GM10266 (cell line): ENCODE data around the gene SNTB2.

Source experiments
- DNase-seq: peaks from one replicate; pipeline ENCODE4 v3.0.0; 2012; ENCODE audit errors: extremely low spot score
- TF ChIP-seq, protein P1 (sequence below): IDR thresholded peaks from 2 replicates; pipeline ENCODE4 v1.5.1; 2012; ENCODE audit warnings: mild to moderate bottlenecking, low read depth; ENCODE audit not compliant: control insufficient read depth, insufficient read depth; ENCODE audit errors: missing control alignments

The SNTB2 gene

DNA sequence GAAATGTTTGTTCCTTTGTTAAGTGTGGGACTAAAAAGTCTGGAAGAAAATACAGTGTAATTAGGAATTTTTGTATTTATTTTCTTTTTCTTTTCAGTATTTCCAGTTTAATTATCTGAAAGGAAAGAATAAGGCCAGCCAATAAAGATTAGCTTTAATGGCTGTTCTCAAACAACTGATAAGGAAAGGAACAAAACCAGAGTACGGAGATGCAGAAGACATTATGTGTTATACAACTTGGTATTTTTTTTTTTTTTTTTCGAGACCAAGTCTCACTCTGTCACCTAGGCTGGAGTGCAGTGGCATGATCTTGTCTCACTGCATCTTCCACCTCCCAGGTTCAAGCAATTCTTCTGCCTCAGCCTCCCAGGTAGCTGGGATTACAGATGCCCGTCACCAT lies 47.5 kb downstream of the SNTB2 start:
- no peak for DNase-seq
- TF ChIP-seq, protein P1, sequence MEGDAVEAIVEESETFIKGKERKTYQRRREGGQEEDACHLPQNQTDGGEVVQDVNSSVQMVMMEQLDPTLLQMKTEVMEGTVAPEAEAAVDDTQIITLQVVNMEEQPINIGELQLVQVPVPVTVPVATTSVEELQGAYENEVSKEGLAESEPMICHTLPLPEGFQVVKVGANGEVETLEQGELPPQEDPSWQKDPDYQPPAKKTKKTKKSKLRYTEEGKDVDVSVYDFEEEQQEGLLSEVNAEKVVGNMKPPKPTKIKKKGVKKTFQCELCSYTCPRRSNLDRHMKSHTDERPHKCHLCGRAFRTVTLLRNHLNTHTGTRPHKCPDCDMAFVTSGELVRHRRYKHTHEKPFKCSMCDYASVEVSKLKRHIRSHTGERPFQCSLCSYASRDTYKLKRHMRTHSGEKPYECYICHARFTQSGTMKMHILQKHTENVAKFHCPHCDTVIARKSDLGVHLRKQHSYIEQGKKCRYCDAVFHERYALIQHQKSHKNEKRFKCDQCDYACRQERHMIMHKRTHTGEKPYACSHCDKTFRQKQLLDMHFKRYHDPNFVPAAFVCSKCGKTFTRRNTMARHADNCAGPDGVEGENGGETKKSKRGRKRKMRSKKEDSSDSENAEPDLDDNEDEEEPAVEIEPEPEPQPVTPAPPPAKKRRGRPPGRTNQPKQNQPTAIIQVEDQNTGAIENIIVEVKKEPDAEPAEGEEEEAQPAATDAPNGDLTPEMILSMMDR, result no peak

DNA sequence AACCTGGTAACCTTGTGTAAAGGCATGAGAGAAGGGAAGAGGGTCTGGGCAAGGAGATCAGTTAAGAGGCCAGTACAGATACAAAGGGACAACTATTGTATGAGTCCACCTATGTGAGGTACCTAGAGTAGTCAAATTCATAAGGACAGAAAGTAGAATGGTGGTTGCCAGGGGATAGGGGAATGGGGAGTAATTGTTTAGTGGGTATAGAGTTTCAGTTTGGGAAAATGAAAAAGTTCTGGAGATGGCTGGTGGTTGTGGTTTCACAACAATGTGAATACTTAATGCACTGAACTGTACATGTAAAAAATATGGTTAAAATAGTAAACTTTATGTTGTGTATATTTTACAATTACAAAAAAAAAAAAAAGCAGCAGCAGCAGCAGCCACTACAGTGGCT lies 49.4 kb downstream of the SNTB2 start:
- DNase-seq, result no peak
- TF ChIP-seq, protein P1, result no peak

DNA sequence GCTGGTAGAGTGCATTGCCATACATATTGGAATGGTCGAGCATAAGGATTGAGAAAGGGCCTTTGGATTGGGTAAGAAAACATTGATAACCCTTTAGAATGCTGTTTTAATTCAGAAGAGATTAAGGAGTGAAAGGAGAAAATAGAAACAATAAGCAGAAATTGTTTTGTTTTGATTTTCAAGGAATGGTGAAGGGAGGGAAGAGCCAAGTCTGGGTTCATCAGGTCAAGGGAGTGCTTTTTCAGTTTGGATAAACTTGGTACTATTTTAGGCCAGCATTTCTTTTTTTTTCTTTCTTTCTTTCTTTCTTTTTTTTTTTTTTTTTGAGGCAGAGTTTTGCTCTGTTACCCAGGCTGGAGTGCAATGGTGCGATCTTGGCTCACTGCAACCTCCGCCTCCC lies 50.3 kb downstream of the SNTB2 start:
- DNase-seq, result no peak
- TF ChIP-seq, protein P1, result no peak

DNA sequence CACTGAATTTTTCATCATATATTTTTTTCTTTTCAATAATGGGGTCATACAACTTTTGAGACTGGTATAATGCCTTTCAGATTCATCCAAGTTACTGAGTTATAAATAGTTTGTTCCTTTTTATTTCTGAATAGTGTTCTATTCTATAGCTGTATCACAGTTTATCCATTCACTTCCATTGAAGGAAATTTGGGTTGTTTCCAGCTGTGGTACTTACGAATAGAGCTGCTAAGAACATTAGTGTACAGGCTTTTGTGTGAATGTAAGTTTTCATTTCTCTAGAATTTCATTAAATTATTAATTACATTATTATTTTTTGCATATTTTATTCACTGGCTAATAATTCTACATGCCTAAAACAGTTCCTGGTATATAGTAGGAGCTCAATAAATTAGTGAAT lies 52.9 kb downstream of the SNTB2 start:
- no peak for DNase-seq
- TF ChIP-seq, protein P1, result no peak

DNA sequence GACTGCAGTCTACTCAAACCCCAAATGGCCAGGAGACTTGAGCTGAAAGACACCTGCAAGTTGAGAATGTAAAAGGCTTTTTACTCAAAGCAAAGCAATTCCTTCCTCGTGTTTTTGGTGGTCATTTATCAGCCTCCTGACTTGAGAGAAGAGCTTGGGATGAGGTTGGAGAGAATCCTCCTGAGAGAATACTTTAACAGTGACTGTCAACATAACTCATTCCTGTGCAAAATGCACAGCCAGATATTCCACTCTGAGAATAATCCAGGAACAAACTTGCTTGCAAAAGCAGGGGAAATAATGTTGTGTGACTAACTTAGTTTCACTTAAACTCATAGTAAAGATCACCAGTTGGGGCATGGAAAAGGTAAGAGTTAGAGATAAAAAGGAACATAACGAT lies 53.4 kb downstream of the SNTB2 start:
- TF ChIP-seq, protein P1, result no peak

DNA sequence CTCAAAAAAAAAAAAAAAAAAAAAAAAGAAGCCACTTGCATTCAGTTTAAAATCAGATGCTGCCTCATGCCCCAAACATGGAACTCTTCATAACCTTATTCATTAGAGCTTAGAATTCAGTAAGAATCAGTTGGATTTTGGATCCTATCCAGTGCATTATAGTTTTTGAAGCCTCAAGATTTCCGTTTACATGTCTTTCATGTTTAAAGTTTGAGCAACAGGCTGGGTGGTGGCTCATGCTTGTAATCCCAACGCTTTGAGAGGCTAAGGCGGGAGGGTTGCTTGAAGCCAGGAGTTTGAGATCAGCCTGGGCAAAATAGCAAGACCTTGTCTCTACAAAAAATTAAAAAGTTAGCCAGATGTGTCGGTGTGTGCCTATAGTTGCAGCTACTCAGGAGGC lies 55.0 kb downstream of the SNTB2 start:
- TF ChIP-seq, protein P1, result no peak
- no peak for DNase-seq

More for the DNA sequence above, 53.4 kb downstream of the SNTB2 start:
- DNase-seq, result no peak

DNA sequence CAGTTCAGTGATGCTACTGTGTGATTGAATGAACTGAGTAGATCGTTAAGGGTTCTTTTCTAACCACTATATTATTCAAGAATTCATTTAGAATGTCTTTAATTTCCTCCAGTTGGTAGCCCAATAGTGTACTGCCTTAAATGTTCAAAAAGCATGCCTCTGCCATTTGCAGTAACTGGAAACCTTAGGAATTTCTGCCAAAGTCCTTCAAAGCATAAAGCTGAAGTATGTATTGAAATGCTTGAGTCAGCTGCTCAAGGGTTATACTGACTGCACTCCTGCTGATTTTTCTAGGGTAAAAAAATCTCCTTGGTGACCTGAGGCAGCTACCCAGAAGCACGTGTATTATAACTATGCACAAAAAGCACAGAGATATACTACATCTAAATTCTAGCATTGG lies 56.5 kb downstream of the SNTB2 start:
- TF ChIP-seq, protein P1, result no peak
- DNase-seq, result no peak
